ENCODE data around the gene ZNF552. TPM values are rescaled to one million over a fixed set of nuclear protein-coding genes. Genes with fewer than 3 reads are reported as not detected.

ZNF552 gene
- total and polyA plus RNA-seq, 2 of the 8 experiments (the other 6 are each of a cell fraction or from before 2014, with no cell fraction given) = 5.9 to 11.6 TPM

GRCh38 chr19:57829316-57829715, 14.6 kb upstream of the ZNF552 start (continued):
- TF ChIP-seq, protein P1, sequence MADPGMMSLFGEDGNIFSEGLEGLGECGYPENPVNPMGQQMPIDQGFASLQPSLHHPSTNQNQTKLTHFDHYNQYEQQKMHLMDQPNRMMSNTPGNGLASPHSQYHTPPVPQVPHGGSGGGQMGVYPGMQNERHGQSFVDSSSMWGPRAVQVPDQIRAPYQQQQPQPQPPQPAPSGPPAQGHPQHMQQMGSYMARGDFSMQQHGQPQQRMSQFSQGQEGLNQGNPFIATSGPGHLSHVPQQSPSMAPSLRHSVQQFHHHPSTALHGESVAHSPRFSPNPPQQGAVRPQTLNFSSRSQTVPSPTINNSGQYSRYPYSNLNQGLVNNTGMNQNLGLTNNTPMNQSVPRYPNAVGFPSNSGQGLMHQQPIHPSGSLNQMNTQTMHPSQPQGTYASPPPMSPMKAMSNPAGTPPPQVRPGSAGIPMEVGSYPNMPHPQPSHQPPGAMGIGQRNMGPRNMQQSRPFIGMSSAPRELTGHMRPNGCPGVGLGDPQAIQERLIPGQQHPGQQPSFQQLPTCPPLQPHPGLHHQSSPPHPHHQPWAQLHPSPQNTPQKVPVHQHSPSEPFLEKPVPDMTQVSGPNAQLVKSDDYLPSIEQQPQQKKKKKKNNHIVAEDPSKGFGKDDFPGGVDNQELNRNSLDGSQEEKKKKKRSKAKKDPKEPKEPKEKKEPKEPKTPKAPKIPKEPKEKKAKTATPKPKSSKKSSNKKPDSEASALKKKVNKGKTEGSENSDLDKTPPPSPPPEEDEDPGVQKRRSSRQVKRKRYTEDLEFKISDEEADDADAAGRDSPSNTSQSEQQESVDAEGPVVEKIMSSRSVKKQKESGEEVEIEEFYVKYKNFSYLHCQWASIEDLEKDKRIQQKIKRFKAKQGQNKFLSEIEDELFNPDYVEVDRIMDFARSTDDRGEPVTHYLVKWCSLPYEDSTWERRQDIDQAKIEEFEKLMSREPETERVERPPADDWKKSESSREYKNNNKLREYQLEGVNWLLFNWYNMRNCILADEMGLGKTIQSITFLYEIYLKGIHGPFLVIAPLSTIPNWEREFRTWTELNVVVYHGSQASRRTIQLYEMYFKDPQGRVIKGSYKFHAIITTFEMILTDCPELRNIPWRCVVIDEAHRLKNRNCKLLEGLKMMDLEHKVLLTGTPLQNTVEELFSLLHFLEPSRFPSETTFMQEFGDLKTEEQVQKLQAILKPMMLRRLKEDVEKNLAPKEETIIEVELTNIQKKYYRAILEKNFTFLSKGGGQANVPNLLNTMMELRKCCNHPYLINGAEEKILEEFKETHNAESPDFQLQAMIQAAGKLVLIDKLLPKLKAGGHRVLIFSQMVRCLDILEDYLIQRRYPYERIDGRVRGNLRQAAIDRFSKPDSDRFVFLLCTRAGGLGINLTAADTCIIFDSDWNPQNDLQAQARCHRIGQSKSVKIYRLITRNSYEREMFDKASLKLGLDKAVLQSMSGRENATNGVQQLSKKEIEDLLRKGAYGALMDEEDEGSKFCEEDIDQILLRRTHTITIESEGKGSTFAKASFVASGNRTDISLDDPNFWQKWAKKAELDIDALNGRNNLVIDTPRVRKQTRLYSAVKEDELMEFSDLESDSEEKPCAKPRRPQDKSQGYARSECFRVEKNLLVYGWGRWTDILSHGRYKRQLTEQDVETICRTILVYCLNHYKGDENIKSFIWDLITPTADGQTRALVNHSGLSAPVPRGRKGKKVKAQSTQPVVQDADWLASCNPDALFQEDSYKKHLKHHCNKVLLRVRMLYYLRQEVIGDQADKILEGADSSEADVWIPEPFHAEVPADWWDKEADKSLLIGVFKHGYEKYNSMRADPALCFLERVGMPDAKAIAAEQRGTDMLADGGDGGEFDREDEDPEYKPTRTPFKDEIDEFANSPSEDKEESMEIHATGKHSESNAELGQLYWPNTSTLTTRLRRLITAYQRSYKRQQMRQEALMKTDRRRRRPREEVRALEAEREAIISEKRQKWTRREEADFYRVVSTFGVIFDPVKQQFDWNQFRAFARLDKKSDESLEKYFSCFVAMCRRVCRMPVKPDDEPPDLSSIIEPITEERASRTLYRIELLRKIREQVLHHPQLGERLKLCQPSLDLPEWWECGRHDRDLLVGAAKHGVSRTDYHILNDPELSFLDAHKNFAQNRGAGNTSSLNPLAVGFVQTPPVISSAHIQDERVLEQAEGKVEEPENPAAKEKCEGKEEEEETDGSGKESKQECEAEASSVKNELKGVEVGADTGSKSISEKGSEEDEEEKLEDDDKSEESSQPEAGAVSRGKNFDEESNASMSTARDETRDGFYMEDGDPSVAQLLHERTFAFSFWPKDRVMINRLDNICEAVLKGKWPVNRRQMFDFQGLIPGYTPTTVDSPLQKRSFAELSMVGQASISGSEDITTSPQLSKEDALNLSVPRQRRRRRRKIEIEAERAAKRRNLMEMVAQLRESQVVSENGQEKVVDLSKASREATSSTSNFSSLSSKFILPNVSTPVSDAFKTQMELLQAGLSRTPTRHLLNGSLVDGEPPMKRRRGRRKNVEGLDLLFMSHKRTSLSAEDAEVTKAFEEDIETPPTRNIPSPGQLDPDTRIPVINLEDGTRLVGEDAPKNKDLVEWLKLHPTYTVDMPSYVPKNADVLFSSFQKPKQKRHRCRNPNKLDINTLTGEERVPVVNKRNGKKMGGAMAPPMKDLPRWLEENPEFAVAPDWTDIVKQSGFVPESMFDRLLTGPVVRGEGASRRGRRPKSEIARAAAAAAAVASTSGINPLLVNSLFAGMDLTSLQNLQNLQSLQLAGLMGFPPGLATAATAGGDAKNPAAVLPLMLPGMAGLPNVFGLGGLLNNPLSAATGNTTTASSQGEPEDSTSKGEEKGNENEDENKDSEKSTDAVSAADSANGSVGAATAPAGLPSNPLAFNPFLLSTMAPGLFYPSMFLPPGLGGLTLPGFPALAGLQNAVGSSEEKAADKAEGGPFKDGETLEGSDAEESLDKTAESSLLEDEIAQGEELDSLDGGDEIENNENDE (IDR thresholded peaks at IDR 0.05; ENCODE audit: insufficient replicate concordance, low read length) = no peak
- no peak for TF ChIP-seq EGR1 (IDR thresholded peaks at IDR 0.05; ENCODE audit: borderline replicate concordance, low read depth, low read length)
- TF ChIP-seq RNF2 (IDR thresholded peaks at IDR 0.05; ENCODE audit: borderline replicate concordance, low read depth, low read length, missing control alignments, poor library complexity, severe bottlenecking) = no peak
- TF ChIP-seq BACH1 (IDR thresholded peaks at IDR 0.05; ENCODE audit: low read length) = no peak
- TF ChIP-seq POU5F1 (IDR thresholded peaks at IDR 0.05; ENCODE audit: low read depth, low read length) = no peak
- TF ChIP-seq TAF7 (optimal IDR thresholded peaks at IDR 0.05; ENCODE audit: borderline replicate concordance, low read depth, low read length) = no peak
- TF ChIP-seq CHD2 (IDR thresholded peaks at IDR 0.05; ENCODE audit: low read length) = no peak
- no peak for TF ChIP-seq RAD21 (IDR thresholded peaks at IDR 0.05 in 1 of 2, conservative IDR thresholded peaks at IDR 0.05 in 1 of 2; ENCODE audit: low read depth in 2 of 2, low read length in 2 of 2)
- TF ChIP-seq KDM5A (IDR thresholded peaks at IDR 0.05; ENCODE audit: low read length) = no peak
- no peak for TF ChIP-seq MAX (IDR thresholded peaks at IDR 0.05)
- TF ChIP-seq BRCA1 (IDR thresholded peaks at IDR 0.05; ENCODE audit: low read depth, low read length) = no peak
- TF ChIP-seq GTF2F1 (IDR thresholded peaks at IDR 0.05; ENCODE audit: borderline replicate concordance, low read depth, low read length) = no peak
